ENCODE data around the gene CD68.

Gene CD68

GRCh38 chr17:7551396-7551795, 28.0 kb upstream of the CD68 start:
- peaks cover 4% of the 10 kb centered on the region; the same call in 1 of the 2 replicates for H3K27me3 ChIP-seq (ENCODE audit: insufficient read depth, low read length)
- H3K4me1 ChIP-seq (ENCODE audit: insufficient read depth, low read length), result no peaks in the 10 kb centered on the region
- no peak overlapping the region for H3K9ac ChIP-seq (ENCODE audit: low read depth, low read length)
- 92% methylated on average over 4 of the region's 4 CpGs for WGBS
- H3K36me3 ChIP-seq (ENCODE audit: insufficient read depth, low read length), result no peaks in the 10 kb centered on the region
- H3K4me3 ChIP-seq (ENCODE audit: low read length), result no peak overlapping the region
- no peak overlapping the region for H3K27ac ChIP-seq (ENCODE audit: low read depth, low read length)
- H3K9me3 ChIP-seq (ENCODE audit: insufficient read depth, low read depth, low read length), result no peaks in the 10 kb centered on the region

GRCh38 chr17:7552621-7553051, 26.8 kb upstream of the CD68 start:
- H3K36me3 ChIP-seq (ENCODE audit: insufficient read depth, low read length), result no peaks in the 10 kb centered on the region
- no peak overlapping the region for H3K9ac ChIP-seq (ENCODE audit: low read depth, low read length)
- no peaks in the 10 kb centered on the region for H3K9me3 ChIP-seq (ENCODE audit: insufficient read depth, low read depth, low read length)
- H3K4me3 ChIP-seq (ENCODE audit: low read length), result no peak overlapping the region
- 90% methylated on average over 6 of the region's 6 CpGs for WGBS
- H3K27me3 ChIP-seq (ENCODE audit: insufficient read depth, low read length), result peaks cover 3% of the 10 kb centered on the region; the same call in 1 of the 2 replicates
- peaks cover 6% of the 10 kb centered on the region for H3K4me1 ChIP-seq (ENCODE audit: insufficient read depth, low read length)
- no peak overlapping the region for H3K27ac ChIP-seq (ENCODE audit: low read depth, low read length)

- no peaks in the 10 kb centered on the region for H3K9me3 ChIP-seq (ENCODE audit: insufficient read depth, low read depth, low read length)
- no peak overlapping the region for H3K4me3 ChIP-seq (ENCODE audit: low read length)
- no peak overlapping the region for H3K27ac ChIP-seq (ENCODE audit: low read depth, low read length)
- WGBS, result 96% methylated on average over 1 of the region's 1 CpG
- H3K36me3 ChIP-seq (ENCODE audit: insufficient read depth, low read length), result no peaks in the 10 kb centered on the region
- H3K9ac ChIP-seq (ENCODE audit: low read depth, low read length), result no peak overlapping the region
- no peaks in the 10 kb centered on the region for H3K27me3 ChIP-seq (ENCODE audit: insufficient read depth, low read length)
- H3K4me1 ChIP-seq (ENCODE audit: insufficient read depth, low read length), result peaks cover 13% of the 10 kb centered on the region
Measured at GRCh38 chr17:7553356-7553755, 26.1 kb upstream of the CD68 start.

GRCh38 chr17:7555320-7555948, 24.0 kb upstream of the CD68 start:
- 62% methylated on average over 10 of the region's 10 CpGs for WGBS
- no peak overlapping the region for H3K9ac ChIP-seq (ENCODE audit: low read depth, low read length)

GRCh38 chr17:7556627-7557026, 22.8 kb upstream of the CD68 start:
- Histone ChIP-seq H3K27ac (ENCODE audit: low read depth, low read length) (no peak overlapping the region), H3K36me3 (ENCODE audit: insufficient read depth, low read length) (no peaks in the 10 kb centered on the region), H3K27me3 (ENCODE audit: insufficient read depth, low read length) (no peaks in the 10 kb centered on the region), H3K9ac (ENCODE audit: low read depth, low read length) (no peak overlapping the region), H3K4me3 (ENCODE audit: low read length) (no peak overlapping the region), H3K4me1 (ENCODE audit: insufficient read depth, low read length) (peaks cover 32% of the 10 kb centered on the region), H3K9me3 (ENCODE audit: insufficient read depth, low read depth, low read length) (no peaks in the 10 kb centered on the region)
- WGBS, result 93% methylated on average over 12 of the region's 12 CpGs

More at GRCh38 chr17:7555320-7555948, 24.0 kb upstream of the CD68 start:
- Histone ChIP-seq H3K36me3 (ENCODE audit: insufficient read depth, low read length) (no peaks in the 10 kb centered on the region), H3K4me1 (ENCODE audit: insufficient read depth, low read length) (peaks cover 28% of the 10 kb centered on the region), H3K4me3 (ENCODE audit: low read length) (no peak overlapping the region), H3K27ac (ENCODE audit: low read depth, low read length) (no peak overlapping the region), H3K9me3 (ENCODE audit: insufficient read depth, low read depth, low read length) (no peaks in the 10 kb centered on the region), H3K27me3 (ENCODE audit: insufficient read depth, low read length) (no peaks in the 10 kb centered on the region)

- no peaks in the 10 kb centered on the region for H3K9me3 ChIP-seq (ENCODE audit: insufficient read depth, low read depth, low read length)
- no peak overlapping the region for H3K9ac ChIP-seq (ENCODE audit: low read depth, low read length)
- 70% methylated on average over 19 of the region's 19 CpGs for WGBS
- H3K36me3 ChIP-seq (ENCODE audit: insufficient read depth, low read length), result no peaks in the 10 kb centered on the region
- H3K27me3 ChIP-seq (ENCODE audit: insufficient read depth, low read length), result no peaks in the 10 kb centered on the region
- no peak overlapping the region for H3K27ac ChIP-seq (ENCODE audit: low read depth, low read length)
- no peak overlapping the region for H3K4me3 ChIP-seq (ENCODE audit: low read length)
- peaks cover 32% of the 10 kb centered on the region for H3K4me1 ChIP-seq (ENCODE audit: insufficient read depth, low read length)
Measured at GRCh38 chr17:7557147-7557764, 22.2 kb upstream of the CD68 start.

- peaks cover 37% of the 10 kb centered on the region for H3K4me1 ChIP-seq (ENCODE audit: insufficient read depth, low read length)
Measured at GRCh38 chr17:7557775-7558543, 21.5 kb upstream of the CD68 start.

GRCh38 chr17:7558544-7559319, 20.7 kb upstream of the CD68 start, which contains the start of gene TNFSF13:
Gene TNFSF13, plus strand, starts transcription at chr17:7558750. Its CDS starts 290 bp downstream, at chr17:7559040.
- no peaks in the 10 kb centered on the region for H3K9me3 ChIP-seq (ENCODE audit: insufficient read depth, low read depth, low read length)
- 86% methylated on average over 16 of the region's 16 CpGs for WGBS
- H3K27me3 ChIP-seq (ENCODE audit: insufficient read depth, low read length), result no peaks in the 10 kb centered on the region
- peaks cover under 1% of the 10 kb centered on the region for H3K36me3 ChIP-seq (ENCODE audit: insufficient read depth, low read length)
- H3K4me3 ChIP-seq (ENCODE audit: low read length), result peak within 1 kb of the TSS; percentile 34
- H3K9ac ChIP-seq (ENCODE audit: low read depth, low read length), result peak within 1 kb of the TSS; percentile 29
- H3K4me1 ChIP-seq (ENCODE audit: insufficient read depth, low read length), result peaks cover 38% of the 10 kb centered on the region
- peak within 1 kb of the TSS; percentile 56; the same call in 1 of the 2 replicates for H3K27ac ChIP-seq (ENCODE audit: low read depth, low read length)

More at GRCh38 chr17:7557775-7558543, 21.5 kb upstream of the CD68 start:
- 25% methylated on average over 21 of the region's 21 CpGs for WGBS
- H3K9ac ChIP-seq (ENCODE audit: low read depth, low read length), result peak overlapping the region; percentile 29
- no peaks in the 10 kb centered on the region for H3K9me3 ChIP-seq (ENCODE audit: insufficient read depth, low read depth, low read length)
- no peaks in the 10 kb centered on the region for H3K27me3 ChIP-seq (ENCODE audit: insufficient read depth, low read length)
- H3K36me3 ChIP-seq (ENCODE audit: insufficient read depth, low read length), result no peaks in the 10 kb centered on the region
- H3K4me3 ChIP-seq (ENCODE audit: low read length), result peak overlapping the region; percentile 34
- peak overlapping the region; percentile 56; the same call in 1 of the 2 replicates for H3K27ac ChIP-seq (ENCODE audit: low read depth, low read length)

GRCh38 chr17:7559320-7560171, 19.9 kb upstream of the CD68 start:
- no peak overlapping the region; the same call in 1 of the 2 replicates for H3K27ac ChIP-seq (ENCODE audit: low read depth, low read length)
- peaks cover 9% of the 10 kb centered on the region for H3K36me3 ChIP-seq (ENCODE audit: insufficient read depth, low read length)
- H3K4me1 ChIP-seq (ENCODE audit: insufficient read depth, low read length), result peaks cover 38% of the 10 kb centered on the region
- H3K27me3 ChIP-seq (ENCODE audit: insufficient read depth, low read length), result no peaks in the 10 kb centered on the region
- no peaks in the 10 kb centered on the region for H3K9me3 ChIP-seq (ENCODE audit: insufficient read depth, low read depth, low read length)
- 82% methylated on average over 18 of the region's 18 CpGs for WGBS
- no peak overlapping the region for H3K4me3 ChIP-seq (ENCODE audit: low read length)
- no peak overlapping the region for H3K9ac ChIP-seq (ENCODE audit: low read depth, low read length)
